ENCODE data around the gene KRCC1.
"Not testable (repeated sequence)": the region's sequence is repeated elsewhere in the genome, so short reads cannot be mapped to it uniquely, and the experiment has no call there.

DNA sequence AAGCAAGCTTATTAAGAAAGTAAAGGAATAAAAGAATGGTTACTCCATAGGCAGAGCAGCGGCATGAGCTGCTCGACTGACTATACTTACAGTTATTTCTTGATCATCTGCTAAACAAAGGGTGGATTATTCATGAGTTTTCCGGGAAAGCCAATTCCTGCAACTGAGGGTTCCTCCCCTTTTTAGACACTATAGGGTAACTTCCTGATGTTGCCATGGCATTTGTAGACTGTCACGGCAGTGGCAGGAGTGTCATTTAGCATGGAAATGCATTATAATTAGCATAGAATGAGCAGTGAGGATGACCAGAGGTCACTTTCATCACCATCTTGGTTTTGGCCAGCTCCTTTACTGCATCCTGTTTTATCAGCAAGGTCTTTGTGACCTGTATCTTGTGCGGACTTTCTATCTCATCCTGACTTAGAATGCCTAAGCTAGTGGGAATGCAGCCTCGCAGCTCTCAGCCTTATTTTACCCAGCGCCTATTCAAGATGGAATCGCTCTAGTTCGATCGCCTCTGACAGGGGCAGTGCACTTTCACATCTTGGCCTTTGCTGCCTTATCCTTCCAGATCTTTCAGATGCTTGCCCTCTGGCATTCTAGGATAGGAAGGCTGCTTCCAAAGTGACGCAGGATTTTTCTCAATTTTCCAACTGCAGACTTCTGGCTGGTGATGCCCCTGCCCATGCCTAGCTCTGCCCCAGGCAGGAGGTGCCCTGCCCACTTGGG, 37.3 kb downstream of the KRCC1 start:
- TF ChIP-seq, protein P1, sequence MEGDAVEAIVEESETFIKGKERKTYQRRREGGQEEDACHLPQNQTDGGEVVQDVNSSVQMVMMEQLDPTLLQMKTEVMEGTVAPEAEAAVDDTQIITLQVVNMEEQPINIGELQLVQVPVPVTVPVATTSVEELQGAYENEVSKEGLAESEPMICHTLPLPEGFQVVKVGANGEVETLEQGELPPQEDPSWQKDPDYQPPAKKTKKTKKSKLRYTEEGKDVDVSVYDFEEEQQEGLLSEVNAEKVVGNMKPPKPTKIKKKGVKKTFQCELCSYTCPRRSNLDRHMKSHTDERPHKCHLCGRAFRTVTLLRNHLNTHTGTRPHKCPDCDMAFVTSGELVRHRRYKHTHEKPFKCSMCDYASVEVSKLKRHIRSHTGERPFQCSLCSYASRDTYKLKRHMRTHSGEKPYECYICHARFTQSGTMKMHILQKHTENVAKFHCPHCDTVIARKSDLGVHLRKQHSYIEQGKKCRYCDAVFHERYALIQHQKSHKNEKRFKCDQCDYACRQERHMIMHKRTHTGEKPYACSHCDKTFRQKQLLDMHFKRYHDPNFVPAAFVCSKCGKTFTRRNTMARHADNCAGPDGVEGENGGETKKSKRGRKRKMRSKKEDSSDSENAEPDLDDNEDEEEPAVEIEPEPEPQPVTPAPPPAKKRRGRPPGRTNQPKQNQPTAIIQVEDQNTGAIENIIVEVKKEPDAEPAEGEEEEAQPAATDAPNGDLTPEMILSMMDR (IDR thresholded peaks at IDR 0.05): not testable (repeated sequence)
- TF ChIP-seq POLR2A (IDR thresholded peaks at IDR 0.05): not testable (repeated sequence)
